Measurements from ENCODE around the gene FNDC3B.

Gene FNDC3B

GRCh38 chr3:172325461-172325860 is 286.1 kb downstream of the FNDC3B start:
- no peak for TF ChIP-seq CTCF (IDR thresholded peaks at IDR 0.05)

- TF ChIP-seq CTCF (IDR thresholded peaks at IDR 0.05), result no peak
Observed at GRCh38 chr3:172326993-172327392, 287.6 kb downstream of the FNDC3B start.

DNA sequence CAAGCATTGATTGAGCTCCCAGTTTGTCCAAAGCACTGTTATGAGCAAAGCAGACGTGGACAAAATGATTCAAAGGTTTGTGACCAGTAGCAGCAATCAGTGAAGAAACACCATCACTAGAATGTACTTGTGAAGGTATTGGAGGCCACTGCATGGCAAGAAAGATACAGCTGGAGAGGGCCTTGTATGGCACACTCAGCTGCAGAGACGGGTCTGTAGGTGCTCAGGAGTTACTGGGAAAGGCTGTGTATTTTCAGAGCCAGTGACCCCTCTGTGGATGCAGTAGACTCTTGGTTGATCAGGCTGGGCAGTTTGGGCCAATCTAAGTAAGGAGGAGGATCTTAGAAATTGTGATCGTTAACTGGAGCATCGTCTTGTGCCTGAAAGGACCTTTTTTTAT is 288.9 kb downstream of the FNDC3B start:
- no peak for TF ChIP-seq CTCF (IDR thresholded peaks at IDR 0.05)

DNA sequence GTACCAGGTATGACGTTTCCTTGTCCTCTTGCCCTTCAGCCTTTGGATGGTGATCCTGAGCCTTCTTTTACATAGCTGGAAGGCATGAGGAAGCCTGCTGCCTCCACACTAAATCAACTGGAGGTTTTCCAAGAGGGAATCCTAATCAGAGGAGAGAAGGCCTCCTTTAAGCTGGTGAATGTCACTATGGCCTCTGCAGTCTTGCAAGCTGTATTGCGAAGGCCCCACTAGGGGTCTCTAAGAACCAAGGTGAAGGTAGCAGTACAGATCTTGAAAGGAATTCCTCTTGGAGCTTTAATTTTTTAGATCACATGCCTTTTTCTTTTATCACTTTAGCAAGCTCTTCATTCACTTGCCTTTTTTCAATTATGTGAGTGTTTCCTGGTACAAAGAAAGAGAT is 289.7 kb downstream of the FNDC3B start:
- TF ChIP-seq CTCF (IDR thresholded peaks at IDR 0.05), result no peak

GRCh38 chr3:172330413-172330812 is 291.0 kb downstream of the FNDC3B start:
- no peak for TF ChIP-seq CTCF (IDR thresholded peaks at IDR 0.05)

DNA sequence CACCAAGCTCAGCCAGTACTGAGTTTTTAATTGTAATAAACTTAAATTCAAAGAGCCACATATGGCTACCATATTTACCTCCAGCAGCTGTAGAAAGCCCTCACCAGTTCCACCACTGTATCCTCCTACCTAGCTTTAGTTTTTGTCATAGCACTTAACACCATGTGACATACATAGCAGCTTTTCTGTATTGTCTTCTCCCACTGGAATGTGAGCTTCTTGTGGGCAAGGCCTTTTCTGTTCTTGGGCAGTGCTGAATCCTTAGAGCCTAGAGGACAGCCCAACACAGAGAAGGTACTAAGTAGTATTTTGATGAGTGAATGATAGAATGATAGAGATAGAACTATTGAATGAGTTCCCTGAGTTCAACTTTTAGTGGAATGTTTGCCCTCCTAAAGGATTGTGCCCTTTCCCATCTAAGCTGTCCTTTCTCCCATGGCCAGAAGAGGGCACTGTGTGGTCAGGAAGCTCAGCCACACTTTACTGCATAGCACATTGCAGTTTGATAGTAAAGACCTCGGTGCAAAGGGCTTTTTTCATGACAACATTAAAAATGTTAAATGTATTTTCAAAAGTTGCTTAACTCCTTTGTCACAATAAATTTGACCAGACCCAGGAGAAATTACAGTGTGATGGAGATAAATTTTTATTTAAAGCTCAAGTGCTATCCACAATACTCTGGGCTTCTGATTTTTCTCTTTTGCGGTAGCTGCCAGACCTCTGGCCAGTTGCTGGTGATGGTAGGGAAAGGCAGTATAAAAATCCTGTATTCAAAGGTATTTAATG is 293.1 kb downstream of the FNDC3B start:
- peak; percentile 96 for TF ChIP-seq CTCF (IDR thresholded peaks at IDR 0.05)

DNA sequence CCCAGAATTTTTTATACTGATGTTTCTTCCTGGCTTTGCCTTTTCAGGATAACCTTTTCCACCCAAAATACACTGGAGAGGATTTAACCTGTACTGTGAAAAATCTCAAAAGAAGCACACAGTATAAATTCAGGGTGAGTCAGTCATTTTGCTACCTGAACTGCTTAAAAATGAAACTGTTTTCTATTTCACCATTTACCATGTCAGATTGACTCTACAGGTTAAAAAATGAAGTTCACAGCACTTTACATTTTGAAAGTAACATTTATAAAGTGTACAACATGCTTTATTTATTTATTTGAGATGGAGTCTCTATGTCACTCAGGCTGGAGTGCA is 293.6 kb downstream of the FNDC3B start:
- TF ChIP-seq CTCF (IDR thresholded peaks at IDR 0.05), result no peak

Measured in LNCAP (cell line).